Measurements from ENCODE around the gene SLC24A4. TPM values are rescaled to one million over a fixed set of nuclear protein-coding genes. Genes with fewer than 3 reads are reported as not detected.

SLC24A4 gene
- total RNA-seq, 1 donor from 2014 or later, result 3.5 TPM

DNA sequence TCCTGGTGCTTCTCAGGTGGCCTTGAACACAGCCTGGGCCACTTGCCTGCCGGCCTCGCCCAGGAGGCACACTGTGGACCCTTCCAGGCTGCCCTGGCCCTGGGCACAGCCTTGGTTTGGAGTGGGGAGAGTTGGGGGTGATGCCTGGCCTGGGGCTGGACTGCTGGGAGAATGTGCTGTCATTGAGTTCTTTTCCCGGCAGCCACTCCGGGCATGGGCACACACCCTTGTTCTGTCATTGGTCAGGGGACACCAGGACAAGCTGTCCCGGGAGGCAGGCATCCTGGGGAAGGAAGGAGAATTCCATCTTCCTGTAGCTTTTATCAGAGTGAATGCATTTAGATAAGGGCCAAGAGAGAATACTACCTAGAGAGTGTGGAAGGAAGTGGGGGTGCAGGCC, 128.8 kb downstream of the SLC24A4 start:
- H3K36me3 ChIP-seq, result no peaks in the 10 kb centered on the region
- H3K9me3 ChIP-seq, result no peaks in the 10 kb centered on the region
- H3K4me3 ChIP-seq, result no peak overlapping the region
- H3K4me1 ChIP-seq, result peaks cover 15% of the 10 kb centered on the region
- ATAC-seq (no peak), DNase-seq (no peak)
- H3K27me3 ChIP-seq (ENCODE audit: low read depth), result no peaks in the 10 kb centered on the region
- peak overlapping the region; percentile 67 for H3K27ac ChIP-seq
- TF ChIP-seq, protein P1, sequence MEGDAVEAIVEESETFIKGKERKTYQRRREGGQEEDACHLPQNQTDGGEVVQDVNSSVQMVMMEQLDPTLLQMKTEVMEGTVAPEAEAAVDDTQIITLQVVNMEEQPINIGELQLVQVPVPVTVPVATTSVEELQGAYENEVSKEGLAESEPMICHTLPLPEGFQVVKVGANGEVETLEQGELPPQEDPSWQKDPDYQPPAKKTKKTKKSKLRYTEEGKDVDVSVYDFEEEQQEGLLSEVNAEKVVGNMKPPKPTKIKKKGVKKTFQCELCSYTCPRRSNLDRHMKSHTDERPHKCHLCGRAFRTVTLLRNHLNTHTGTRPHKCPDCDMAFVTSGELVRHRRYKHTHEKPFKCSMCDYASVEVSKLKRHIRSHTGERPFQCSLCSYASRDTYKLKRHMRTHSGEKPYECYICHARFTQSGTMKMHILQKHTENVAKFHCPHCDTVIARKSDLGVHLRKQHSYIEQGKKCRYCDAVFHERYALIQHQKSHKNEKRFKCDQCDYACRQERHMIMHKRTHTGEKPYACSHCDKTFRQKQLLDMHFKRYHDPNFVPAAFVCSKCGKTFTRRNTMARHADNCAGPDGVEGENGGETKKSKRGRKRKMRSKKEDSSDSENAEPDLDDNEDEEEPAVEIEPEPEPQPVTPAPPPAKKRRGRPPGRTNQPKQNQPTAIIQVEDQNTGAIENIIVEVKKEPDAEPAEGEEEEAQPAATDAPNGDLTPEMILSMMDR (IDR thresholded peaks at IDR 0.05), result no peak
- intact Hi-C loops (cut with DNase I), result no loop called here

DNA sequence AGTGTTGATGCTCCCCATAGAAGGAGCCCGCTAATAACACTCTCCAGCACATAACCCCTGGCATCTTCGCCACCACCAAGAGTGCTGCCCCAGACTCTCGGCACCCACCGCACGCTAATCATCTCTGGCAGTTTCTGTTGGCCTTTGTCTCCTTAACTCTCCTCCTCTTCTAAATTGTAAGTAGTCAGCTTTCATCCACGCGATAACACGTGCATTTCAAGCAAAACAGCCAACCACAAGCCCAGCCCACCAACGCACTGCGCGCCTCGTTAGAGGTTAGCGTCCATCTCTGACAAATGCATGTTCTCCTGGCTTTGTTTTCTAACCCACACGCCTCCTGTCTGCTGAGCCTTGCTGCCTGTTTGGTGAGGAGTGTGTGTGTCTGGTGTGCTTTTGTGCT, 129.5 kb downstream of the SLC24A4 start:
- Histone ChIP-seq H3K4me3 (no peak overlapping the region), H3K27ac (no peak overlapping the region)
- no peak for ATAC-seq

DNA sequence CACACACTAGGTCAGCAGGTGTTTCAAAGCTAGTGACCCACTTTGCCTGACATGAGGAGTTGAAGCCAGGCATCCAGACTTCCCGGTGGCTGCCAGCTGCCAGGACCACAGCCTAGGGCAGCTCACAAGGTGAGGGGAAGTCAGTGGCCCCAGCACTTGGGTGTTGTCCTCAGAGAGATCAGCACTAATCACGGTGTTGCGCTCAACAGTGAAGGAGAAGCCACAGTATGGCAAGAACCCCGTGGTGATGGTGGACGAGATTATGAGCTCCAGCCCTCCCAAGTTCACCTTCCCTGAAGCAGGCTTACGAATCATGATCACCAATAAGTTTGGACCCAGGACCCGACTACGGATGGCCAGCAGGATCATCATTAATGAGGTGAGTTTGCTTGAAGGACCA, 130.7 kb downstream of the SLC24A4 start:
- Histone ChIP-seq H3K4me3 (no peak overlapping the region), H3K27me3 (ENCODE audit: low read depth) (no peaks in the 10 kb centered on the region), H3K4me1 (peaks cover 19% of the 10 kb centered on the region), H3K36me3 (no peaks in the 10 kb centered on the region), H3K9me3 (no peaks in the 10 kb centered on the region), H3K27ac (no peak overlapping the region)
- ATAC-seq (no peak), DNase-seq (no peak)
- TF ChIP-seq, protein P1 (IDR thresholded peaks at IDR 0.05), result no peak
- intact Hi-C loops (cut with DNase I), result no loop called here

More for the DNA sequence above, 129.5 kb downstream of the SLC24A4 start:
- intact Hi-C loops (cut with DNase I), result no loop called here
- no peaks in the 10 kb centered on the region for H3K36me3 ChIP-seq
- DNase-seq, result no peak
- TF ChIP-seq, protein P1 (IDR thresholded peaks at IDR 0.05), result no peak
- no peaks in the 10 kb centered on the region for H3K27me3 ChIP-seq (ENCODE audit: low read depth)
- peaks cover 18% of the 10 kb centered on the region for H3K4me1 ChIP-seq
- H3K9me3 ChIP-seq, result no peaks in the 10 kb centered on the region

DNA sequence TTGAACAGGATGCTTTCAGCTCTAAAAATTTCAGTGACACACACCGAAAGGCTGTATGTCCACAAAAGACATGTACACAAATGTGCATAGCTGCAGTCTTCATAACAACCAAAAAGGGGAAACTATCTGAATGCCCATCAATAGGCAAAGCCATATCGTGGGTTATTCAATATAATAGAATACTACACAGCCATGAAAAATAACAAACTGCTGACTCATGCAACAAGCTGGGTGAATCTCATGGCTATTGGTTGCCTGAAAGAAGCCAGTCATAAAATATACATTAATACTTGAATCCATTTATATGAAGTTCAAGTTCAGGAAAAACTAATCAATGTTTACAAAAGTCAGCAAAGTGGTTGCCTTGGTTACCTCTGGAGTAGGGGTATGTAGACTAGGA, 132.3 kb downstream of the SLC24A4 start:
- no peaks in the 10 kb centered on the region for H3K36me3 ChIP-seq
- peaks cover 34% of the 10 kb centered on the region for H3K4me1 ChIP-seq
- intact Hi-C loops (cut with DNase I), result no loop called here
- no peak overlapping the region for H3K27ac ChIP-seq
- ATAC-seq (no peak), DNase-seq (no peak)
- H3K4me3 ChIP-seq, result no peak overlapping the region
- TF ChIP-seq, protein P1 (IDR thresholded peaks at IDR 0.05), result no peak
- no peaks in the 10 kb centered on the region for H3K27me3 ChIP-seq (ENCODE audit: low read depth)
- no peaks in the 10 kb centered on the region for H3K9me3 ChIP-seq

DNA sequence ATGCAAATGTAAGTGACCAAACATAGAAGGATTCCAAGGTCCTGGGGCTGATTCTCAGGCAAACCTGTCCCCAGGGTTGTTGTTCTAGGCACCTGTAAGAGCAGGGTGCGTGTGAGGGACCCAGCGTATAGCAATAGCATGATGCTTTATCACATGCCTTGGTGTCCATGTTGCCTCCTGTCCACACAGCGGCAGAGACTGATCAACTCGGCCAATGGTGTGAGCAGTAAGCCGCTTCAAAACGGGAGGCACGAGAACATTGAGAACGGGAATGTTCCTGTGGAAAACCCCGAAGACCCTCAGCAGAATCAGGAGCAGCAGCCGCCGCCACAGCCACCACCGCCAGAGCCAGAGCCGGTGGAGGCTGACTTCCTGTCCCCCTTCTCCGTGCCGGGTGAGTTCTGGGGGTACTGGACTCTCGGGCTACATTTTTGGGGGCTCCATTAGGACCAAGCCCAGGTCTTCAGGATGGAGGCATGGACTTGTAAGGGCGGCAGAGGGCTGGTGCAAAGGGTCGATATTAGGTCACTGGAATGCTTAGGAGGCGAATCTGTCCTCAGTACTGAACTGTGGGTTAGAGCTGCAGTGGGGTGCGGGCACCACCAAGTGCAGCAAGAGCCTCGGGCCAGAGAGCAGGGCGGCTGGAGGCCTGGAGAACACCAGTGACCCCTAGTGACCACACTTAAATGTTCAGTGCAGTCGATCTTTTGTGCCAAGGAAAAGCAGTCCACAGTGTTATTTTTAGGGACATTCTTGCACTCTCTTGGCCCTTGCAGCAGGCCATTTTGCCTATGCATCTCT, 133.4 kb downstream of the SLC24A4 start:
- peak; percentile 86 for ATAC-seq
- no peaks in the 10 kb centered on the region for H3K27me3 ChIP-seq (ENCODE audit: low read depth)
- H3K36me3 ChIP-seq, result no peaks in the 10 kb centered on the region
- TF ChIP-seq, protein P1 (IDR thresholded peaks at IDR 0.05), result peak; percentile 70
- H3K27ac ChIP-seq, result peak overlapping the region; percentile 67
- no peaks in the 10 kb centered on the region for H3K9me3 ChIP-seq
- peaks cover 42% of the 10 kb centered on the region for H3K4me1 ChIP-seq
- DNase-seq, result peak; percentile 83
- intact Hi-C loops (cut with DNase I), result no loop called here
- peak overlapping the region; percentile 19 for H3K4me3 ChIP-seq

All from lower lobe of right lung (tissue), 2 donors.